ENCODE data around the gene KIF4A.
A peak's percentile ranks its signal among the peaks of the same experiment; 100 is the strongest.

The KIF4A gene

GRCh38 chrX:70434352-70434866 lies 144.5 kb downstream of the KIF4A start:
- H3K4me3 ChIP-seq (ENCODE audit: low read length), result peak overlapping the region; percentile 78
- peak; percentile 45 for DNase-seq (ENCODE audit: low read depth)
- TF ChIP-seq CTCF (conservative IDR thresholded peaks at IDR 0.05; ENCODE audit: low read depth, low read length), result no peak

DNA sequence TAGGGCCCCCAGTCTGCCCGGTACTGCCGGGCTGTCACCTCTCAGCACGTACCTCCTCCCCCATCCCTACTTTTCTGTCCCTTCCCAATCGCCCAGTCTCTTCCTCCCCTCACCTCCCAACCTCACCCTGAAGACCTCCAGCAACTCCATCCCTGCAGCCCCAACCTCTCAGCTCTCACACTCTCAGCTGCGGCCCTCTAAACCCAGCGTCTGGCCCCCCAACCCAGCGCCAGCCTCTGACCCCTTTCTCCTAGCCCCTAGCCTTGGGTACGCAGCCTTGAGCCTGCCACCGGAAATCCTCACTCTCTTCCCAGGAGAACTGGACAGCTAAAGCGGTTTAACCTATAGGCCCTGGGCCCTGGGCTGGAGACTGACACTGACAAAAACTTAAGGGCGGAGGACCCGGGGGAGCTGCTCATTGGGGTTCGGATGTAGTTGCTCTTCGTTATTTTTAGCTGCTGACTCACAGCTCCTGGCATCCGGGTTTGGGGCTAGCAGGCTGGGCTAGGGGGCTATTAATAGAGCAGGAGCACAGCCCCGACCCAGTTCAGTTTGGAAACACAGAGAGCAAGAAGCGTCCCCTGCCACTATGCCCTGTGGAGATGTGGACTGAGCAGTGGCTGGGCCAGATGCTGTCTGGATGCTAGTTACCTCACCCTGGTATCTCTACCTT lies 145.1 kb downstream of the KIF4A start:
- H3K4me3 ChIP-seq (ENCODE audit: low read length), result peak overlapping the region; percentile 78
- no peak for DNase-seq (ENCODE audit: low read depth)
- TF ChIP-seq CTCF (conservative IDR thresholded peaks at IDR 0.05; ENCODE audit: low read depth, low read length), result no peak

DNA sequence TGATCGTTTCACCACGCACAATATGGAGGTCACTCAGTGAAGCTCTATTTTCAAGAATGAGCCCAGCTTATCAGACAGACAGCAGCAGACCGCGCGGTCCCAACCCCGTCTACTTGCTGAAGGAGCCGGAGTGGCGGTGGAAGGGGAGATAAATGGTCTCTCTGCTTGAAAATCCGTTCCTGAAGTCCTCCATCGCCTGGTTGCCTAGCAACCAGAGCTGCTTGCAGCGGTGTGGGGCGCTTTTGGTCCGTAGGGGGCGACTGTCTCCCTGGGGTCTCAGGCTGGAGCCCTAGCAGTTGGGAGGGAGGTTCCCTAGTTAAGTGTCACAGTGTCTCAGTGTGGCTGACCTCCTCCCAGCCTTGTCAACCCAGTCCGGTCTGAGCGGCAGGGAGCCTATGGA lies 146.4 kb downstream of the KIF4A start:
- DNase-seq (ENCODE audit: low read depth), result no peak
- TF ChIP-seq CTCF (conservative IDR thresholded peaks at IDR 0.05; ENCODE audit: low read depth, low read length), result peak; percentile 31
- H3K4me3 ChIP-seq (ENCODE audit: low read length), result no peak overlapping the region

DNA sequence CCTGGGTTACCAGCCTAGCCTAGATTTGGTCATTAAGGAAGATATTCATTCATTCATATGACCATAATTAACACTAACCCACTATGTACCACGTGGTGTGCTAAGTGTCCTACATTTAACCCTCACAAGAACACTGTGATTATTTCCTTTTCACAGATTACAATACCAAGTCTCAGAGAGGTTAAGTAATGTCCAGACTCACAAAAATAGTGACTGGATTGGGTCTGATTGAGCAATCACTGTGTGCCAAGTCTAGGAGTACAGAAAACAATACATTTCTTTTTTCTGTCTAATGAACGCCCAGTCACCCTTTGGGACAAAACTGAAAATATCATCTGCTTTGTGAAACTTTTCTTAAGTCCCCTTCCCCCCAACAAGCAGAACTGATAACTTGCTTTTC lies 147.1 kb downstream of the KIF4A start:
- DNase-seq (ENCODE audit: low read depth), result no peak
- no peak overlapping the region for H3K4me3 ChIP-seq (ENCODE audit: low read length)
- no peak for TF ChIP-seq CTCF (conservative IDR thresholded peaks at IDR 0.05; ENCODE audit: low read depth, low read length)

DNA sequence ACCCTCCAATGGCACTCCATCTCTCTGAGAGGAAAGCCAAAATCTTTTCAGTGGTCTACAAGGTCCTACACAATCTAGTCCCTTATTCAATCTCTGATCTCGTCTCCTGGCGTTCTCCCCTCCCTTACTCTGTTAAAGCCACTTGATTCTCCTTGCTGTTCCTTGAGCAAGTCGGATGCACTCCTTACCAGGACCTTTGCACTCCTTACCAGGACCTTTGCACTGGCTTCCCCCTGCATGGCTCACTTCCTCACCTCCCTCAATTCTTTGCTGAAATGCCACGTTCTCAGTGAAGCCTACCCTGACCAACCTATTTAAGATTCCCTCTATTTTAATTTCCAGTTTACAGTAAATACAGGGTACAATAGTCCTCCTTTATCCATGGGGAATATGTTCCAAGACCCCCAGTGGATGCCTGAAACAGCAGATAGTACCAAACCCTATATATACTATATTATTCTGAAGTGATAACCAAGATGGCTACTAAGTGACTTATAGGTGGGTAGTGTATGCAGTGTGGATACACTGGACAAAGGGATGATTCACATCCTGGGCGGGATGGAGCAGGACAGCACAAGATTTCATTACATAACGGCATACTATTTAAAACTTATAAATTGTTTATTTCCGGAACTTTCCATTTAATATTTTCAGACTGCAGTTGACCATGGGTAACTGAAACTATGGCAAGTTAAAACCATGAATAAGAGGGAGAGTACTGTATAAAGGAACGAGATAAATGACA lies 148.2 kb downstream of the KIF4A start:
- no peak for DNase-seq (ENCODE audit: low read depth)
- no peak overlapping the region for H3K4me3 ChIP-seq (ENCODE audit: low read length)
- TF ChIP-seq CTCF (conservative IDR thresholded peaks at IDR 0.05; ENCODE audit: low read depth, low read length), result no peak

GRCh38 chrX:70439016-70439415 lies 149.1 kb downstream of the KIF4A start:
- TF ChIP-seq CTCF (conservative IDR thresholded peaks at IDR 0.05; ENCODE audit: low read depth, low read length), result no peak
- no peak for DNase-seq (ENCODE audit: low read depth)
- no peak overlapping the region for H3K4me3 ChIP-seq (ENCODE audit: low read length)

GRCh38 chrX:70442224-70442623 lies 152.3 kb downstream of the KIF4A start:
- H3K4me3 ChIP-seq (ENCODE audit: low read length), result no peak overlapping the region
- TF ChIP-seq CTCF (conservative IDR thresholded peaks at IDR 0.05; ENCODE audit: low read depth, low read length), result no peak
- DNase-seq (ENCODE audit: low read depth), result no peak

Measured in retinal pigment epithelial cell (primary cell).